Activated CD8-positive, alpha-beta memory T cell treated with anti-CD3 and anti-CD28 coated beads for 4 hours (primary cell): Measurements from ENCODE around the gene TMEM255B.
"Not testable (repeated sequence)": the region's sequence is repeated elsewhere in the genome, so short reads cannot be mapped to it uniquely, and the experiment has no call there.

Source experiments
- DNase-seq, 2 donors: peaks; one replicate each; pipeline ENCODE4 v3.0.0-alpha.2; 2020; ENCODE audit warnings: low read depth in 2 of 2

The TMEM255B gene

GRCh38 chr13:113817860-113818691 is 59.0 kb downstream of the TMEM255B start:
- no peak for DNase-seq

DNA sequence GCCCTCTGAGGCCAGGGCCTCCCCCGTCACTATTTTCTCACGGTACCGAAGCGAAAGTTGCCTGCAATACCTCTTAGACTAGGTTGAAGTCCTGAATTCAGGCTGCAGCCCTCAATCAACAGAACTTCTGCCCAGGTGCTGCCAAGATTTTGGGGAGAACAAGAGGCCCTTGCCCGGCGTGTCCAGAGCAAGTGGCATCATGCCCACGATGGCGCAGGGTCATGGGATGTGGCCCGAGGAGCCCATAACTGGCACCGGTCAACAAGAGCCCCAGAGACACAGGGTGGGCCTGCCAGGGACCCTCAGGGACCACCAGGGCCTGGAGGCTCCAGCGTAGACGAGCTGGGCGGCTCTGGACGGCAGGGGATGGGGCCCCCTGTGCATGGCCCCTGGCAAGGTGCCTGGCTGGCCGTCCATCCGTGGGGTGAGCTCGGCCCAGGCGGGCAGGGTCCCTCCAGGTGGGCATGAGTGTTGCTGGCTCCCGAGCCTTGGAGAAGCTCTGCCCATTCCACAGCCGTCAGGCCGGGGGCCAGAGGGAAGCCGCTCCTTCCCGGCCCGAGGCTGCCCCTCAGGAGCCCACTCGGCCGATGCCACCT is 59.8 kb downstream of the TMEM255B start:
- DNase-seq = no peak

GRCh38 chr13:113819341-113819730 is 60.3 kb downstream of the TMEM255B start:
- DNase-seq = no peak

- DNase-seq = no peak
Observed at GRCh38 chr13:113819731-113820715, 61.0 kb downstream of the TMEM255B start.

GRCh38 chr13:113820813-113821651 is 62.0 kb downstream of the TMEM255B start:
- no peak for DNase-seq

GRCh38 chr13:113821847-113822246 is 62.8 kb downstream of the TMEM255B start:
- no peak for DNase-seq

- DNase-seq = no peak
Observed at GRCh38 chr13:113822266-113822665, 63.2 kb downstream of the TMEM255B start.

GRCh38 chr13:113822956-113823744 is 64.1 kb downstream of the TMEM255B start:
- no peak for DNase-seq

DNA sequence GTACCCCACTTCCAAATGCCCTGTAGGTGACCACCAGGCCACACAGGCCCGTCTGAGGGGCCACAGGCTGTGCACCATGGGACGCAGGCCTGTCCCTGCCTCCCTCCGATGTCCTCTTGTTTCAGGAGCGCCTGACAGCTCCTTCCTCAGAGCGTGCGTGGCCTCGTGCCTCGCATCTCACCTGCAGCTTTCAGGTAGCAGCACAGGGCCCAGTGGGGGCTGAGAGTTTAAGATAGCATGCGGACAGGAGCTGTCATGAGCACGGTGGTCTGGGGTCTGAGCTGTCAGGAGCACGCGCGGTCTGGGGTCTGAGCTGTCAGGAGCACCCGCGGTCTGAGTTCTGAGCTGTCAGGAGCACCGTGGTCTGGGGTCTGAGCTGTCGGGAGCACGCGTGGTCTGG is 64.7 kb downstream of the TMEM255B start:
- no peak for DNase-seq

GRCh38 chr13:113825841-113826240 is 66.8 kb downstream of the TMEM255B start:
- DNase-seq = no peak

DNA sequence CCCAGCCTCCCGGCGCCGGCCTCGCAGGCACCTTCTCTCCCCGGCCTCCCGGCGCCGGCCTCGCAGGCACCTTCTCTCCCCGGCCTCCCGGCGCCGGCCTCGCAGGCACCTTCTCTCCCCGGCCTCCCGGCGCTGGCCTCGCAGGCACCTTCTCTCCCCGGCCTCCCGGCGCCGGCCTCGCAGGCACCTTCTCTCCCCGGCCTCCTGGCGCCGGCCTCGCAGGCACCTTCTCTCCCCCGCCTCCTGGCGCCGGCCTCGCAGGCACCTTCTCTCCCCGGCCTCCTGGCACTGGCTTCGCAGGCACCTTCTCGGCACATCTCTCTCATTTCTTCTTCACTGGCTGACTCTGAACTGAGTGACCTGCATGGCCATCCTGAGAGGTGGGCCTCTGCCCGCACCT is 67.4 kb downstream of the TMEM255B start:
- not testable (repeated sequence) for DNase-seq

- no peak for DNase-seq
Observed at GRCh38 chr13:113827021-113827420, 68.0 kb downstream of the TMEM255B start.

GRCh38 chr13:113828282-113828825 is 69.3 kb downstream of the TMEM255B start:
- no peak for DNase-seq

- DNase-seq = not testable (repeated sequence)
Observed at GRCh38 chr13:113830426-113830950, 71.5 kb downstream of the TMEM255B start.

GRCh38 chr13:113831061-113831460 is 72.0 kb downstream of the TMEM255B start:
- no peak for DNase-seq

- no peak for DNase-seq
Observed at GRCh38 chr13:113832205-113832604, 73.2 kb downstream of the TMEM255B start.

GRCh38 chr13:113832631-113833030 is 73.6 kb downstream of the TMEM255B start:
- no peak for DNase-seq

DNA sequence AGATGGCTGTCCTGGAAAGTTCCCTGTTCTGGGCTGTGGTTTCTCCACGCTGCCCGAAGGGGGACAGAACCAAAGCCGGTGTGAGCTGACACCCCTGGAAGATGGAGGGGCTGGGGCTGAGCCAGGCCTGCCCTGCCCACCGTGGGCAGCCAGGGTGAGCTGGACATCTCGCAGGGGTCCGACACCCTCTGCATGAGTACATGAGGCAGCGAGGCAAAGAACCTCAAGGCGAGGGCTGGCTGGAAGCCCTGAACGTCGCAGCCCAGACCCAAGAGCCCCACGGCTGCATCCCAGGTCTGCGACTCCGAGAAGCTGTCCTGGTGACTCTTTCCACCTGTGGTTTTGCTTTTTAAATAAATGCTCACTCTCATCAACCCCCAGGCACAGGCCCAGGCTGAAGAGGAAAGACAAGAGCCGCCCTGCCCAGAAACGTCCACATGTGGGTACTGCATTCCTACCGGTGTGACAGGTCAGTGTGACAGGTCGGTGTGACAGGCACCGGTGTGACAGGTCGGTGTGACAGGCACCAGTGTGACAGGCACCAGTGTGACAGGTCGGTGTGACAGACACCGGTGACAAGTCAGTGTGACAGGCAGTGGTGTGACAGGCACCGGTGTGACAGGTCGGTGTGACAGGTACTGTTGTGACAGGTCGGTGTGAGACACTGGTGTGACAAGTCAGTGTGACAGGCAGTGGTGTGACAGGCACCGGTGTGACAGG is 74.2 kb downstream of the TMEM255B start:
- no peak for DNase-seq

DNA sequence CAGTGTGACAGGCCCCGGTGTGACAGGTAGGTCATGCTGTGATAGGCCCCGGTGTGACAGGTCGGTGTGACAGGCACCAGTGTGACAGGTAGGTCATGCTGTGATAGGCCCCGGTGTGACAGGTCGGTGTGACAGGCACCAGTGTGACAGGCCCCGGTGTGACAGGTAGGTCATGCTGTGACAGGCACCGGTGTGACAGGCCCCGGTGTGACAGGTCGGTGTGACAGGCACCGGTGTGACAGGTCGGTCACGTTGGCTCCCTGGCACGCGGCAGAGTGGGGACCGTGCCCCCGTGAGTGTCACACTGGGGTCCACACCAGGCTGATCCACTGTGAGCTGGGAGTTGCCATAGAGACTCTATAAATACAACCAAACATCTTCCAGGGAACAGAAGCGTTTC is 75.0 kb downstream of the TMEM255B start:
- DNase-seq = not testable (repeated sequence)
